ENCODE measurements around the gene PPP1R14B. TPM values are rescaled to one million over a fixed set of nuclear protein-coding genes. Genes with fewer than 3 reads are reported as not detected.

The PPP1R14B gene
- total and polyA plus RNA-seq, 2 of the 13 experiments (the other 11 are each of a cell fraction or from before 2014, with no cell fraction given) = 110 to 148 TPM

- no peak for TF ChIP-seq ZFAT (CRISPR knock-in tag; conservative IDR thresholded peaks at IDR 0.05)
- TF ChIP-seq AKNA (CRISPR knock-in tag; IDR thresholded peaks at IDR 0.05; ENCODE audit: borderline replicate concordance) = no peak
- TF ChIP-seq ZNF766 (CRISPR knock-in tag; IDR thresholded peaks at IDR 0.05; ENCODE audit: borderline replicate concordance) = peak; percentile 29; the same call in 1 of the 2 replicates
- no peak for TF ChIP-seq NFE2L2 (IDR thresholded peaks at IDR 0.05; ENCODE audit: low read length)
- TF ChIP-seq CBX5 (CRISPR knock-in tag; IDR thresholded peaks at IDR 0.05; ENCODE audit: borderline replicate concordance) = peak; percentile 34; the same call in 1 of the 2 replicates
- TF ChIP-seq MYC (CRISPR knock-in tag; IDR thresholded peaks at IDR 0.05; ENCODE audit: borderline replicate concordance) = no peak; the same call in 1 of the 2 replicates
- TF ChIP-seq MAFK (conservative IDR thresholded peaks at IDR 0.05 in 1 of 2, IDR thresholded peaks at IDR 0.05 in 1 of 2; ENCODE audit: low read length in 2 of 2) = no peak
- TF ChIP-seq IRF9 (CRISPR knock-in tag; IDR thresholded peaks at IDR 0.05; ENCODE audit: borderline replicate concordance) = no peak
- TF ChIP-seq MAZ (IDR thresholded peaks at IDR 0.05; ENCODE audit: borderline replicate concordance, low read depth, low read length) = peak; percentile 96
- peak; percentile 89 for TF ChIP-seq MAZ (CRISPR knock-in tag; IDR thresholded peaks at IDR 0.05; ENCODE audit: low read depth)
- TF ChIP-seq SUZ12 (IDR thresholded peaks at IDR 0.05; ENCODE audit: low read depth, low read length) = no peak
- no peak for TF ChIP-seq ZNF235 (CRISPR knock-in tag; IDR thresholded peaks at IDR 0.05; ENCODE audit: borderline replicate concordance)
- TF ChIP-seq RFX5 (IDR thresholded peaks at IDR 0.05; ENCODE audit: low read depth, low read length) = no peak
- TF ChIP-seq EHMT2 (IDR thresholded peaks at IDR 0.05; ENCODE audit: borderline replicate concordance, low read depth, low read length) = no peak
- 0 out of 2 replicates have a peak, but pooled peaks have one; percentile 1 for TF ChIP-seq ZNF329 (CRISPR knock-in tag; IDR thresholded peaks at IDR 0.05; ENCODE audit: low read depth)
- TF ChIP-seq ZNF296 (CRISPR knock-in tag; conservative IDR thresholded peaks at IDR 0.05) = no peak
- no peak; the same call in 1 of the 2 replicates for TF ChIP-seq ZMAT3 (CRISPR knock-in tag; conservative IDR thresholded peaks at IDR 0.05)
- peak; percentile 93 for TF ChIP-seq PATZ1 (CRISPR knock-in tag; IDR thresholded peaks at IDR 0.05)
- TF ChIP-seq HOXA3 (CRISPR knock-in tag; IDR thresholded peaks at IDR 0.05) = peak; percentile 99
- TF ChIP-seq KAT7 (CRISPR knock-in tag; IDR thresholded peaks at IDR 0.05; ENCODE audit: borderline replicate concordance) = no peak
- TF ChIP-seq DNMT1 (CRISPR knock-in tag; IDR thresholded peaks at IDR 0.05) = no peak
- no peak for TF ChIP-seq HMGA1 (CRISPR knock-in tag; conservative IDR thresholded peaks at IDR 0.05)
- TF ChIP-seq BCL6 (CRISPR knock-in tag; IDR thresholded peaks at IDR 0.05) = no peak; the same call in 1 of the 2 replicates
Observed at GRCh38 chr11:64269540-64270220, 22.9 kb upstream of the PPP1R14B start (continued).

Data from HepG2 (cell line).